SIG-M5 treated with dmso at 0.1 percent for 504 hours (cell line): ENCODE data around the gene ASAP2.

Experiments
- DNase-seq: peaks from one replicate; lab custom pipeline; 2025; ENCODE audit not compliant: unreplicated experiment; lab: John Stamatoyannopoulos, UW

The ASAP2 gene

DNA sequence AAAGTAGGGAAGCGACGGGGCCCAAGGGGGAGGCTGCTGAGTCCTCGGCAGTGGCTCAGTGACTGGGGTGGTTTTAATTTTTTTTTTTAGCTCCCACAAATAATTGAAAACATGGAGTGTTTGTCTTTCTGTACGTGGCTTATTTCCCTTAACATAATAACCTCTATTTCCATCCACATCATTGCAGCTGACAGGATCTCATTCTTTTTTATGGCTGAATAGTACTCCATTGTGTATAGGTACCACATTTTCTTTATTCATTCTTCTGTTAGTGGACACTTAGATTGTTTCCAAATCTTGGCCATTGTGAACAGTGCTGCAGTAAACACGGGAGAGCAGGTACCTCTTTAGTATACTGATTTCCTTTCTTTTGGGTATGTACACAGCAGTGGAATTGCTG is 65.1 kb downstream of the ASAP2 start:
- DNase-seq, result no peak

- DNase-seq, result no peak
These were observed 67.0 kb downstream of the ASAP2 start for GRCh38 chr2:9273486-9274130.

DNA sequence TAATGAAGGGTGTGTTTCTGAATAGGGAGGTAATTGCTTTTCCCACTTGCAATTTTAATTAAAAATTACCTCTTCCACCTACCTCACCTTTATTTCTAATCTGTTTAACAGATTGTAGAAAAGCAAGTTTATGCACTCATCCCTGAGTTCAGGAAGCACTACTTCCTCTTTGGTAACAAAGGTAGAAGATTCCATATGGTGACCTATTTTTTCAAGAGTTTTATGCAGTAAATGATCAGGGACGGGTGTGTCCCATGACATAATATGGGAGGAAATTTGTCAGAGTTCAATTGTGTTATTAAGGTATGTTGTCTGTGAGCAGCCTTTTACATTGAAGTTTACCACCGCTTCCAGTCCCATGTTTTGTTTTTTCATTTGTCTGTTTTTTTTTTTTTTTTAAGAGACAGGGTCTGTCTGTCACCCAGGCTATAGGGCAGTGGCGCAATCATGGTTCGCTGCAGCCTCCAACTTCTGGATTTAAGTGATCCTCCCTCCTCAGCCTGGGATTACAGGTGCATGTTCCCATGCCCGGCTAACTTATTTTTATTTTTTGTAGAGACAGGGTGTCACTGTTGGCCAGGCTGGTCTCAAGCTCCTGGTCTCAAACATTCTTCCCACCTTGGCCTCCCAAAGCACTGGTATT is 68.2 kb downstream of the ASAP2 start:
- no peak for DNase-seq

DNA sequence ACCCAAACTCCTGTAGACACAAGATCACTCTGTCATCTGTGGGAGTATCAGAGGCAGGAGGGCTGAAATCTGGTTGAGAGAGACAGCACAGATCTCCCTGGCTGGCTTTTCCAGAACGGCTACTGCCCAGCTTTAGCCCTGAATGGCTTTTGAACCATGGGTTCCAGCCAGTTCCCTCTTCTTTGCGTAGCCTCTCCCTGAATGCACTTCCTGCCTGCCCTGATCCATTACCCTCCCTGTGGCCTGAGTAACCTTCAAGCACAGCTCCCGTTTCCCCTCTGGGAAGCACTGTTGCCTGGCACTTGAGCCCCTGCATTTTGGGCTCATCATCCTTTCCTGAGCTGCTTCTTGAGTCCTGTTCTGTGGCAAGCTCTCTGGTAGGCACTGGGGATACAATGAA is 68.8 kb downstream of the ASAP2 start:
- DNase-seq, result no peak

GRCh38 chr2:9276074-9276473 is 69.5 kb downstream of the ASAP2 start:
- no peak for DNase-seq

DNA sequence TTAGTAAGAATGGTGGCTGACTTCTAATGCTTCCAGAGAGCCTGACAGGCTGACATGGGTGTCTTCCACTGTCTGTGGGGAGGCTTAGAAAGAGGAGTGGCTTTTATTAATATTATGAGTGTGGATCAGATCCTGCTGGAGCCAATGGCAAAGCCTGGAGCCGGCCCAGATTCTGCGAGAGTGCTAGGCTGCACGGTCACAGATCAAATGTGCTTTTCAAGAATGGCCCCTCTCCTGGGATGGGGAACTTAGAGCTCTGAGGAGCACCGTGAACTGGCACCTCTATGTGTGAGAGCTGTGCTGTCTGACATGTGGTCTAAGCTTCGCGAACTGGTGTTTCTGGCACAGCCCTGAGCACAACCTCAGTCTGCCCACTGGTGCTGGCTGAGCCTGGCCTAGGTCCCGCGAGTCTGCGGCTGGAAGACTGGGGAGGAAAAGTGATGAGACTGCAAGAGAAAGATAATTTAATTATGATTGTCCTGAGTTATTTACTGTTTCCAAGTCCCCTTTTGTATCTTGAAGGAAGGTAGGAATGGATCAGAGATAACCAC is 70.4 kb downstream of the ASAP2 start:
- DNase-seq, result no peak

GRCh38 chr2:9278439-9278838 is 71.8 kb downstream of the ASAP2 start:
- DNase-seq, result no peak

- DNase-seq, result no peak
These were observed 72.8 kb downstream of the ASAP2 start for GRCh38 chr2:9279426-9279825.

GRCh38 chr2:9280224-9280623 is 73.6 kb downstream of the ASAP2 start:
- no peak for DNase-seq

DNA sequence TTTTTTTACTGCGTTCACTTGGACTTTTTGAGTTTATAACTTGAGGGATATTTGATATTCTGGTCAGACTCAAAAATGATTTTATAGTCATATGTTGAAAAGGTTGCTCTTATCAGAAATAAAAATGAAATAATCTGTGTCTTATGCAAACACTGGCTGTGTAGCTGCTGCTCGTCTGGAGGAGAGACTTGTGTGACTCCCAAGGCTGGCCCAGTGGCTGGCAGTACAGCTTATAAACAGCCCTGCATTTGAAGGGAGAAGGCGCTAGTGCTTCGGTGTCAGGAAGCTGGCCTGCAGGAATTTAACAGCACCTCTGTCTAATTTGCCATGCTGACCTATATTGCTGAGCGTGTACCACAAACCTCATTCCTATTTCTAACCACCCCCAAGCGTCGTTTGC is 74.5 kb downstream of the ASAP2 start:
- no peak for DNase-seq

DNA sequence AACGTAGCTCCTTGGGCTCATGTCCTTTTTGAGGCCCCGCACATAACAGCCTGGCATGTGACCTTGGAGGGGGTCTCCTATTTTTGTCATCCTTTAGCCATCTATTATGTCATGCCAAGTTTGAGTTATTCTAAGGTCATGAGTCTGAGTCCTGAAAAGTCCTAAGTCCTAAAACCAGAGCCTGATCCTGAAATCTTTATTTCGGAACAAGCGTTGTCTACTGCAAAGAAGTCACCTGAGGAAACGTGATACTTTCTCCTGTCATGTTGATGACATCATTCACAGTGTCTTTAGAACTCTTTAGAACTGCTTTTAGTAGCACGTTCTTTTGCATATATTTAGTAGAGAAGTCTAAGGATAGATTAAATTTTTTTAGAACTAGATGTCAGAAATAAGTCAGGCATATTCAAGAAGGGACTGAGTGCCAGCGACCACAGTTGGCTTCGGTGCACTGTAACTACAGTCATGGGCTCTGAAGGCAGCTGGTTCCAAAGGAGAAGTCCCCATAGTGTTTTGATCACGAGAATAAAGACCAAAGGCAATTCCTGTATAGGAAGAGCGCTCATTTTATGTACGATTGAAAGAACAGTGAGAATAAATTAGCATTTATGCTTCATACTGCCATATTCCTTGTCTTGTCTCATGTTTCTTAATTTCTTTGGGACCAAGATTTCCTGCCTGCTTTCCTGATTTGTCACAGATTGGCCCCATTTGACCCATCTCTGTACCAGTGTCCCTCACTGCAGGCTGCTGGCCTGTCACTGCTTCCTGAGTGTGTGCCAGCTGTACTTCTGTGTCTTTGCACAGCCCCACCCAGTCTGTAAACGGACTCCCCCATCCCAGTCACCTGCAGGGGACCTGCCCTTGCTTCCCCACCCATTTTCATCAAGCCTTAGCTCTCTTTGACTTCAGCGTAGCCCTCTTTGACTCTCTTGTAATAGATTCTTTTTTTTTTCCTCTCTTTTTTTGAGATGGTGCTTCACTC is 75.8 kb downstream of the ASAP2 start:
- no peak for DNase-seq

GRCh38 chr2:9284521-9285297 is 78.1 kb downstream of the ASAP2 start:
- no peak for DNase-seq

GRCh38 chr2:9285385-9285920 is 78.8 kb downstream of the ASAP2 start:
- no peak for DNase-seq

DNA sequence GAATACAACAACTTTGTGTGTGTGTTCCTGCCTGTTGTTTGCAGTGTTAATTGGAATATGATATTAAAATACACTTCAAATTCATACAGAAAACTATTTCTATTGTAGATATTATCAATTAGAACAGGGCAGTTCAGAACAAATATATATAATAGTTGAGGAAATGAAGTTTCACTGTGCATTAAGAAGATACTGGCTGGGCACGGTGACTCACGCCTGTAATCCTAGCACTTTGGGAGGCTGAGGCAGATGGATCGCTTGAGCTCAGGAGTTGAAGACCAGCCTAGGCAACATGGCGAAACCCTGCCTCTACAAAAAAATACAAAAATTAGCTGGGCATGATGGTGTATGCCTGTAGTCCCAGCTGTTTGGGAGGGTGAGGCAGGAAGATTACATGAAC is 79.3 kb downstream of the ASAP2 start:
- no peak for DNase-seq

DNA sequence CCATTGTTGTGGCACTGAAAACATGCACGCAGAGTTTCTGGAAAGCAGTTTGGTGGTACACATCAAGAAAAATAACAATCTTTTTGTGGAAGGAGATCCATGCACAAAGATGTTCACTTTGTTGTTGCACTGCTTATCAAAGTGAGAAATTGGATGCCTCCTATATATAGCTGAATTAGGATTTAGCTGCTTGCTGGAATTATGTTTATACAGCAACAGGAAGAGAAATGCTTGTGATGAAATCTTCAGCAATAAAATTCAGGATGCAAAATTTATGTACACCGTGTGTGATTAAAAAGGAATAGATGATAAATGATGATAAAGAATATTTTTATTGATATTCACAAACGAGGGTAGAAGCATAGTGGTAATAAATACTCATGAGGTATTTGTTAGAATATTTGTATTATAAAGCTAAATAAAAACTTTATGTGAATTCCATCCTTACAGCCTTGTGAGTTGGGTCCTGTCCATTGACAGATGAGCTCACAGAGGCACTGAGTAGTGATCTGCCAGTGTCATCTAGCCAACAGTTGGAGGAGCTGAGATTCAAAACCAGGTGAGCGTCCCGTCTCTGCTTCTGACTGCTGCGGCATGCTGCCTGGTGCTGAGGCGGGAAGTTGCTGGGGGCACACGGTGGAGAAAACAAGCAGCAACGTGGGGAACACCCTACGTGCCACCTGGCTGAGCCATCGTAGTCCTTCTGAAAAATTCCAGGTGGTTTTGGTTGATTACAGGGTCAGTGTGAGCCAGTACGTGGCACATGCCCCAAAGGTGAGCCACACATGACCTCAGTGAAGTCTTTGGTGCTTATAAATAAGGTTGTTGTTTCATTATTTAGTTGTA is 80.2 kb downstream of the ASAP2 start:
- no peak for DNase-seq

- no peak for DNase-seq
These were observed 80.9 kb downstream of the ASAP2 start for GRCh38 chr2:9287400-9288045.

GRCh38 chr2:9288233-9288632 is 81.6 kb downstream of the ASAP2 start:
- no peak for DNase-seq

- no peak for DNase-seq
These were observed 82.2 kb downstream of the ASAP2 start for GRCh38 chr2:9288681-9289338.

GRCh38 chr2:9291331-9291730 is 84.7 kb downstream of the ASAP2 start:
- DNase-seq, result no peak
